GM19035 (cell line): ENCODE measurements around the gene CRHR1.

Experiments used
- ATAC-seq: cut with Tn5 transposase; IDR thresholded peaks from one replicate; pipeline ENCODE4 v1.9.1; 2021; ENCODE audit not compliant: unreplicated experiment

The CRHR1 gene

GRCh38 chr17:45758544-45758943 is 25.6 kb upstream of the CRHR1 start:
- ATAC-seq = no peak

GRCh38 chr17:45759761-45760160 is 24.4 kb upstream of the CRHR1 start:
- no peak for ATAC-seq

- no peak for ATAC-seq
Measured at GRCh38 chr17:45761957-45762565, 22.1 kb upstream of the CRHR1 start.

- ATAC-seq = no peak
Measured at GRCh38 chr17:45763182-45763581, 20.9 kb upstream of the CRHR1 start.

GRCh38 chr17:45764479-45764878 is 19.6 kb upstream of the CRHR1 start:
- ATAC-seq = no peak

- no peak for ATAC-seq
Measured at GRCh38 chr17:45768000-45768399, 16.1 kb upstream of the CRHR1 start.

- ATAC-seq = no peak
Measured at GRCh38 chr17:45770632-45771270, 13.4 kb upstream of the CRHR1 start.

GRCh38 chr17:45771271-45771959 is 12.7 kb upstream of the CRHR1 start:
- ATAC-seq = no peak

GRCh38 chr17:45775148-45775547 is 9.0 kb upstream of the CRHR1 start:
- ATAC-seq = no peak

- no peak for ATAC-seq
Measured at GRCh38 chr17:45775576-45776011, 8.5 kb upstream of the CRHR1 start.

GRCh38 chr17:45776896-45777295 is 7.2 kb upstream of the CRHR1 start:
- ATAC-seq = no peak

GRCh38 chr17:45777388-45777787 is 6.7 kb upstream of the CRHR1 start:
- ATAC-seq = no peak

GRCh38 chr17:45780921-45781320 is 3.2 kb upstream of the CRHR1 start:
- ATAC-seq = no peak

GRCh38 chr17:45782889-45783592 is 1.1 kb upstream of the CRHR1 start:
- ATAC-seq = no peak

- ATAC-seq = no peak
Measured at GRCh38 chr17:45783593-45784292, 377 bp upstream of the CRHR1 start.

GRCh38 chr17:45784741-45785479 is 790 bp downstream of the CRHR1 start:
- no peak for ATAC-seq

GRCh38 chr17:45785480-45786193 is 1.5 kb downstream of the CRHR1 start:
- no peak for ATAC-seq

GRCh38 chr17:45786349-45786748 is 2.2 kb downstream of the CRHR1 start:
- no peak for ATAC-seq

- ATAC-seq = no peak
Measured at GRCh38 chr17:45787044-45787443, 2.9 kb downstream of the CRHR1 start.

GRCh38 chr17:45787656-45788055 is 3.5 kb downstream of the CRHR1 start:
- no peak for ATAC-seq
